HT-29 (cell line): ENCODE data around the gene SCNN1A. TPM values are rescaled to one million over a fixed set of nuclear protein-coding genes. Genes with fewer than 3 reads are reported as not detected.

ENCODE experiments used
- DNase-seq: peaks from one replicate; pipeline ENCODE4 v3.0.0-alpha.2; 2015; ENCODE audit warnings: low spot score
- total RNA-seq: library from RNA; depleted of rRNA; stranded (reverse); fragments of >200 nt; shearing (Covaris generic); gene quantifications from 2 replicates; pipeline ENCODE4 v1.2.3, GENCODE V29; 2014

Gene SCNN1A
- total RNA-seq, 1 experiment from 2014 or later: 221 TPM

DNA sequence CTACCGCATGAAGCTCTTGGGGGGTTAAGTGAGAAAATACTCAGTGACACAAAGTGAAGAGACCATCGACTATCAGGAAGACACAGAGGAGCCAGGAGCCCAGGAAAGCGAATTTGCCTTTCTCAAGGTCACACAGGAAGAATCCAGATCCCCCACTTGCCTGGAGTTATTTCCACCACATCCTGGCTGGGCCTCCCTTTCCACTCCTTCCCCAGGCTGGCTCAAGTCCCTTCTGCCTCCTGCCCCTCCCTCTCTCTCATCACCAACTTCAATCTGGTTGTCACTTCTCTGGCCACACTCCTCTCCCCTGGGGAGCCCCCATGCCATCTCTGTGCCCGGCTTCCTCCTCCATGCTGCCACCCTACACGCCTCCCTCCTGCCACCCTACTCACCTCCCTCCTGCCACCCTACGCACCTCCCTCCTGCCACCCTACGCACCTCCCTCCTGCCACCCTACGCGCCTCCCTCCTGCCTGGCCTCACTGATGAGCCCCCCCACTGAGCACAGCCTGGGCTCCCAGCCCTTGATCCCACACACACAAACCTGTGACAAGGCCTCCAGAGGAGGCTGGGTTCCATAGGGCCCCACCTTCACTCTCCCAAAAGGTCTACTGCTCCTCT is 6.3 kb downstream of the SCNN1A start:
- no peak for DNase-seq

GRCh38 chr12:6367969-6368892 is 7.1 kb downstream of the SCNN1A start:
- no peak for DNase-seq

DNA sequence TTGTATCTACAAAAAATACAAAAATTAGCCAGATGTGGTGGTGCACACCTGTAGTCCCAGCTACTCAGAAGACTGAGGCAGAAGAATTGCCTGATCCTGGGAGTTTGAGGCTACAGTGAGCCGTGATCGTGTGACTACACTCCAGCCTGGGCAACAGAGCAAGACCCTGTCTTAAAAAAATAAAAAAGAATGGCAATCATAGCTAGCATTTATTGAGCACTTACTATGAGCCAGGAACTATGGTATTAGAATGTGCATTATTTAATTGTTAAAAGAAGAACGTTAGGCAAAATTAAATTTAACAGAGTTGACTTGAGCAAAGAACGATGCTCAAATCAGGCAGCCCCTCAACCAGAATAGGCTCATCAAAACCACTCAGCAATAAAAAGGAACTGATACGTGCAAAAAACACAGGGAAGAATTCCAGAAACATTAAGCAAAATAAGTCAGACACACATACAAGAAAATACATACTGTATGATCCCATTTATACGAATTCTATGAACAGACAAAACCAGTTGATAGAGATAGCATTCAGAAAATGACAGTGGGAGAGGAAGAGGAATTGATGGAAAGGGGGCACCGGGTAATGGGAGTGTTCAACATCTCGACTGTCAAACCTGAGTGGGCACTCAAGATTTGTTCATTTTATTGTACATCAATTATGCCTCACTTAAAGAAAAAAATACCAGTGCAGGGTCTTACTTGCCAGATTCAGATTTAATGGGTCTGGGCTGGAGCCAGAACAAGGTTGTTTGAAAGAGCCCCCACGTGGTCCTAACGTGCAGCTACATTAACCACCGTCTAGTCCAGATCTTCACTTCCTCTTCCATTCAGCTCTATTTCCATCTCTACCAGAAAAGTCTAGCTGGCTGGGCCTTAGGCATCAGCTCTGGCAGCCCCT is 8.0 kb downstream of the SCNN1A start:
- DNase-seq: no peak

GRCh38 chr12:6364044-6364374 is 11.4 kb downstream of the SCNN1A start:
- no peak for DNase-seq

- peak; percentile 90 for DNase-seq
These were observed 11.9 kb downstream of the SCNN1A start for GRCh38 chr12:6363330-6364043.

- no peak for DNase-seq
These were observed 12.4 kb downstream of the SCNN1A start for GRCh38 chr12:6363010-6363329.

DNA sequence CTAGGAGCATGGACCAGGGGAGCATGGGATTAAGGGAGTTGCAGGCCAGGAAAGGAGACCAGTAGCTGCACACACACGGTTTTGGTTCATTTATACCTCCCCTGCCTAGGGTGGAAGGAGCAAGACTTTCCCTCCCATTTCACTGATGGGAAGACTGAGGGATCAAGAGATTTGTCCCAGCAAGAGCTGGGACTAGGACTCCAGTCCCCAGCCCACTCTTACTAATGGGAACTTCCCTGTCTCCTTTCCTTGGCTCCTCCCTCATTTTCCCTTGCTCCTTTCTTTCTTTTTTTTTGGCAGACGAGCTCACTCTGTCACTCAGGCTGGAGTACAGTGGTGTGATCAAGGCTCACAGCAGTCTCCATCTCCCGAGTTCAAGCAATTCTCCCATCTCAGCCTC is 13.0 kb downstream of the SCNN1A start:
- DNase-seq: no peak

GRCh38 chr12:6361834-6362233 is 13.5 kb downstream of the SCNN1A start:
- DNase-seq: peak; percentile 79

GRCh38 chr12:6360578-6361490 is 14.5 kb downstream of the SCNN1A start:
- no peak for DNase-seq

DNA sequence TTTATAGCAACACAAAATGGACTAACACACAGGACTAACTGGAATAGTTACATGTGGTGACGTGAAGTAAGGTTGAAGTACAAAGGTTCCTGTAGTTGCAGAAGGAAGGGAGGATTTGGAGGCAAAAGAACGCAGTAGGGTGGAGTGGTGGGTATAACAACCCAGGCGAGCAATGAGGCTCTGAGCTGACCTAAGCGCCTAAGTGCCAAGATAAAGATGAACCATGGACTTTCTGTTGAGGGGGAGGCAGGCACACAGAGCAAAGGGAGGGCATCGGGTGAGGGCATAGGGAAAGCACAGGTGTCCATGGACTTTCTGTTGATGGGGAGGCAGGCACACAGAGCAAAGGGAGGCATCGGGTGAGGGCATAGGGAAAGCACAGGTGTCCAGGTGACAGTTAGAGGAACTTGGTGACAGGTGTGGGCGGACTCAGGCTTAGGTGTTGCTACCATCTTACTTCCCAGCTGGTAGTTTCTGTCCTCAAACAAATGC is 15.2 kb downstream of the SCNN1A start:
- DNase-seq: no peak

DNA sequence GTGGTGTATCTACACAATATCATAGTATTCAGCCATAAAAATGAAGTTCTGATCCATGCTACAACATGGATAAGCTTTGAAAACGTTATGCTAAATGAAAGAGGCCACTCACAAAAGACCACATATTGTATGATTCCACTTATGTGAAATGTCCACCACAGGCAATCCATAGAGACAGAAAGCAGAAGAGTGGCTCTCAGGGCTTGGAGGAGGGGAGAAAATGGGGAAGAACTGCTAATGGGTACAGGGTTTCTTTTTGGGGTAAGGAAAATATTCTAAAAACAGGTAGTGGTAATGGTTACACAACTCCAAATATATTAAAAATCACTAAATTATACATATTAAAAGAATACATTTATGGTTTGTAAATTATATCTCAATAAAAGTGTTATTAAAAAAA is 16.5 kb downstream of the SCNN1A start:
- DNase-seq: no peak

GRCh38 chr12:6356374-6356820 is 19.0 kb downstream of the SCNN1A start:
- no peak for DNase-seq

- no peak for DNase-seq
These were observed 19.6 kb downstream of the SCNN1A start for GRCh38 chr12:6355491-6356373.

DNA sequence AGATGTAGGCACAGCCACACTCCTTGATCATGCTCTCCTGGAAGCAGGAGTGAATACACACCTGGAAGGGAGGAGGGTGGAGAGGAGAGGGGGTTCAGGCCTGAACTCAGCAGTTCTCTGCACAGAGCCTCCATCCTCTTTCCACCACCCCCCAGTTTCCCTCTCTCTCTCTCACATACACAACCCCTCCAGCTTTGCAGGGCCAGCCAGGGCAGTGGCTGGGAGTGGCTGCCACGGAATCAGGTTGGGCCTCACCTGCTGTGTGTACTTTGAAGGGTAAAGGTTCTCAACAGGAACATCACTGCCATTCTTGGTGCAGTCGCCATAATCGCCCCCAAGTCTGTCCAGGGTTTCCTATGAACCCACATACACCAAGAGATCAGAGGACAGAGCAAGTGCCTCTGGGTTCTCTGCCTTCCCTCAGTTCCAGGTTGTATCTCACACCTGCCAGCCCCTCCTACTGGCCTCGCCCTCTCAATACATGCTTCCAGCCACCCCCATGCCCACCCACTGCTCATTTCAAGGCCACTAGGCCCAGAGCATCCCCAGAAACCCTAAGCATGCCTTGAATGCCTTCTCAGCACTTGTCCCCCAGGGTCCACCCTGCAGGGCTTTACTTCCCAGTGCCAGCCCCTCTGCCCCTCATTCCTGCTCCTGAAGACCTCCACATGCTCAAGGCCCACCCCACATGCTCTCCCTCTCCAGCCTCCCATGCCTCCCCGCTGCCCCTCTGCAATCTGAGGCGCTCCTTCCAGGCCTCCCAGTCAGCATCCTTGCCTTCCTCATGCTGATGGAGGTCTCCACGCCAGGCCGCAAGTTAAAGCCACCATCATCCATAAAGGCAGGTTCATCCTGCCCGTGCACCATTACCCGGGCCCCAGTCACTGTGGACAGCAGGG is 20.6 kb downstream of the SCNN1A start:
- no peak for DNase-seq

DNA sequence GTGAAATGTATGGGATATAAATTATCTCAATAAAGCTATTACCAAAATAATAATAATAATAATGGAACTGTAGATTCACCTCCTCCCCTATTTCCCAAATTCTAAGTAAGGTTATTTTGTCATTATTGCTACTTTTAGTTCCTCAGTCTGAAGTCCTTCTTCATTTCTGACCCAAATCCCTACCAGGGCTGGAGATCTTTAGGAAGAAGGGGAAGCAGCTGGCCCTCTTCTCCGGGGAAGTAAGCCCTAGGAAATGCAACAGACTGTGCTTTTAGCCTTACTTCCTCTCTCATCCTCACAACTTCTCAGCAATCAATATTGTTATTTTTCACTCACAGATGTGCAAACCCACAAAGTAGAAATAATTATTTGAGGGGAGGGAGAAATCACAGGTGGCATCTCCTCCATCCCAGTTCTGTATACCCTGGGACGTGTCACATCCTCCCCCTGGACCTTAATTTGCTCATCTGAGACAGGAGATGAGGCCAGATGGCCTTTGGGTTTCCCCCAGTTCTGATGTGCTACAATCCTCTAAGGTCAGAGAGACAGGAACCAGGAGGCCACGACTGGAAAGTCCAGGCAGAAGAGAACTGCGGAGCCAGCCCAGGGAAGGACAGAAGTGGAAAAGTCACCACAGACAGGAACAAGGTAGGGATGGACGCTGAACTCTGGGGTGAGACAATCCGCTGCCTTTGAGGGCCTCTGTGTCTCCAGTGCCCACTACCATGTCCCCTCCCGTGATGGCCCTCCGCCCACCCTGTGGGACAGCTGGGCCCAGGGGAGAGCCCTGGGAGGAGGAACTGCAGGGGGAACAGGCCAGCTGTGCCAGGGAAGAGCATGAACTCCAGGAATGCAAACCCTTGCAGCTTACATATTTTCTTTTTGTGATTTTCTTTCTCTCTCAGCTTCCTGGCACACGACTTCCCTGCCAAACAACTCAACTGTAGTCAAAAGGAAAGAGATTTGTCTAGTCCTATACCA is 22.9 kb downstream of the SCNN1A start:
- DNase-seq: no peak

DNA sequence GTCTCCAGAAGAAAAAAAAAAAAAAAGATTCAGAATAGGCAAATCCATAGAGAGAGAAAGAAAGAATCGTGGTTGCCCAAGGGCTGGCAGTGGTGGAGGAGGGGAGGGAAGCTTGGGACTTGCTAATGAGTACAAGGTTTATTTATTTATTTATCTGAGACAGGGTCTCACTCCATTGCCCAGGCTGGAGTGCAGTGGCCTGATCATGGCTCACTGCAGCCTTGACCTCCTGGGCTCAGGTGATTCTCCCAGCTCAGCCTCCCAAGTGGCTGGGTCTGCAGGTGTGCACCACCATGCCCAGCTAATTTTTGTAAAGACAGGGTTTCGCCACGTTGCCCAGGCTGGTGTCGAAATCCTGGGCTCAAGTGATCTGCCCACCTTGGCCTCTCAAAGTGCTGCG is 23.7 kb downstream of the SCNN1A start:
- DNase-seq: no peak
